HL-60 (cell line): ENCODE results near the gene F2RL3.

ENCODE experiments used
- CTCF ChIP-seq: IDR thresholded peaks from one replicate; pipeline ENCODE4 v1.5.1; 2011; ENCODE audit warnings: low read length, control low read depth, inconsistent platforms; ENCODE audit not compliant: insufficient read depth
- SPI1 ChIP-seq: IDR thresholded peaks from 2 replicates; pipeline ENCODE4 v1.6.1; 2012; ENCODE audit warnings: low read depth, mild to moderate bottlenecking, borderline replicate concordance

- no peak for TF ChIP-seq CTCF
- no peak for TF ChIP-seq SPI1
These were observed 32.7 kb upstream of the F2RL3 start for GRCh38 chr19:16856091-16856490.
